Suprapubic skin (tissue), 4 donors: ENCODE results near the gene COL11A2. TPM values are rescaled to one million over a fixed set of nuclear protein-coding genes. Genes with fewer than 3 reads are reported as not detected.

Source experiments
- DNase-seq, 2 donors: peaks; one replicate each; pipeline ENCODE4 v3.0.0-alpha.2; 2019; ENCODE audit warnings: low spot score in 2 of 2
- H3K27ac ChIP-seq: fragments of 200-600 bp; sonication (generic); one replicate; pipeline ENCODE4 v1.5.1; 2019
- H3K27me3 ChIP-seq: fragments of 200-600 bp; sonication (generic); one replicate; pipeline ENCODE4 v1.5.1; 2019
- H3K36me3 ChIP-seq: fragments of 200-600 bp; sonication (generic); one replicate; pipeline ENCODE4 v1.5.1; 2019
- H3K4me1 ChIP-seq: fragments of 200-600 bp; sonication (generic); one replicate; pipeline ENCODE4 v1.5.1; 2019
- H3K4me3 ChIP-seq: fragments of 200-600 bp; sonication (generic); one replicate; pipeline ENCODE4 v1.5.1; 2019; ENCODE audit warnings: mild to moderate bottlenecking
- H3K9me3 ChIP-seq: fragments of 200-600 bp; sonication (generic); one replicate; pipeline ENCODE4 v1.5.1; 2019
- EP300 ChIP-seq: sonication (generic); formaldehyde crosslinking; IDR thresholded peaks from one replicate; pipeline ENCODE4 v1.6.1; 2017; ENCODE audit warnings: antibody characterized with exemption
- POLR2A ChIP-seq, 2 donors: fragments of 450-650 bp; IDR thresholded peaks; one replicate each; pipeline ENCODE4 v1.6.1; 2017; ENCODE audit warnings: antibody characterized with exemption in 2 of 2, mild to moderate bottlenecking in 2 of 2, moderate library complexity in 2 of 2
- POLR2AphosphoS5 ChIP-seq, 3 donors: sonication (generic); formaldehyde crosslinking; IDR thresholded peaks; one replicate each; pipeline ENCODE4 v1.6.1; 2017; ENCODE audit warnings: antibody characterized with exemption in 3 of 3
- WGBS: methylation state at CpG from one replicate; pipeline ENCODE4 v1.1.5; 2018; 5-methylcytosine and 5-hydroxymethylcytosine counted together
- total RNA-seq, 4 donors: library from RNA; depleted of rRNA; stranded (reverse); fragments of >200 nt; gene quantifications; one replicate each; pipeline ENCODE4 v1.1.0, GENCODE V29; 2016
- TF ChIP-seq, protein P1 (sequence below), 2 donors: fragments of 200-600 bp in 1 of 2; fragments of 450-650 bp in 1 of 2; sonication (generic) in 1 of 2; IDR thresholded peaks; one replicate each; pipeline ENCODE4 v1.5.1; 2016 to 2019; ENCODE audit warnings: antibody characterized with exemption in 2 of 2, mild to moderate bottlenecking in 1 of 2, moderate library complexity in 1 of 2

COL11A2 gene
- total RNA-seq, 4 donors from 2014 or later = 0.21 to 0.97 (median 0.40) TPM

DNA sequence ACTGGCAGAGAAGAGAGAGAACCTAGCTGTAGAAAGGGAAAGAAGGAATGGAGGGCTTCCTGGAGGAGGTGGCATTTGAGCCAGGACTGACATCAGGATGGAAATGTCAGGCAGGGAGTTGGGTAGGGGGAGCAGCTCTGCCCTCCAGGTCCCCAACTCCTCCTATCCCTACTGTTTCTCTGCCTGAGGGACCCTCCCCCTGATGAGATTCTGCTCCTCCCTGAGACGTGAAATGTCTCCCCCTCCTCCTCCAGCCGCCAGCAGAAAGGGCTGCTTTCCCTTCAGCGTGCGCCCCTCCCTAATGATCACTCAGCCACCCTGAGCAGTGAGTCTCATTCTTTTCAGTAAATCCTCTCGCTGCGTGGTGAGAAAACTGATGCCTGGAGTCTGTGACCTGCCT, 75.8 kb downstream of the COL11A2 start:
- Histone ChIP-seq H3K4me1 (peaks cover 8% of the 10 kb centered on the region), H3K36me3 (no peaks in the 10 kb centered on the region), H3K27ac (no peak overlapping the region), H3K4me3 (no peak overlapping the region), H3K27me3 (peaks cover 34% of the 10 kb centered on the region), H3K9me3 (no peaks in the 10 kb centered on the region)
- 7% methylated on average over 6 of the region's 6 CpGs for WGBS
- DNase-seq = no peak
- TF ChIP-seq POLR2A (IDR thresholded peaks at IDR 0.05) (no peak), EP300 (no peak), POLR2AphosphoS5 (IDR thresholded peaks at IDR 0.05) (no peak)
- TF ChIP-seq, protein P1, sequence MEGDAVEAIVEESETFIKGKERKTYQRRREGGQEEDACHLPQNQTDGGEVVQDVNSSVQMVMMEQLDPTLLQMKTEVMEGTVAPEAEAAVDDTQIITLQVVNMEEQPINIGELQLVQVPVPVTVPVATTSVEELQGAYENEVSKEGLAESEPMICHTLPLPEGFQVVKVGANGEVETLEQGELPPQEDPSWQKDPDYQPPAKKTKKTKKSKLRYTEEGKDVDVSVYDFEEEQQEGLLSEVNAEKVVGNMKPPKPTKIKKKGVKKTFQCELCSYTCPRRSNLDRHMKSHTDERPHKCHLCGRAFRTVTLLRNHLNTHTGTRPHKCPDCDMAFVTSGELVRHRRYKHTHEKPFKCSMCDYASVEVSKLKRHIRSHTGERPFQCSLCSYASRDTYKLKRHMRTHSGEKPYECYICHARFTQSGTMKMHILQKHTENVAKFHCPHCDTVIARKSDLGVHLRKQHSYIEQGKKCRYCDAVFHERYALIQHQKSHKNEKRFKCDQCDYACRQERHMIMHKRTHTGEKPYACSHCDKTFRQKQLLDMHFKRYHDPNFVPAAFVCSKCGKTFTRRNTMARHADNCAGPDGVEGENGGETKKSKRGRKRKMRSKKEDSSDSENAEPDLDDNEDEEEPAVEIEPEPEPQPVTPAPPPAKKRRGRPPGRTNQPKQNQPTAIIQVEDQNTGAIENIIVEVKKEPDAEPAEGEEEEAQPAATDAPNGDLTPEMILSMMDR (IDR thresholded peaks at IDR 0.05) = no peak

- no peak for DNase-seq
- Histone ChIP-seq H3K27ac (no peak overlapping the region), H3K27me3 (peaks cover 29% of the 10 kb centered on the region), H3K9me3 (no peaks in the 10 kb centered on the region), H3K36me3 (no peaks in the 10 kb centered on the region), H3K4me1 (peaks cover 8% of the 10 kb centered on the region), H3K4me3 (no peak overlapping the region)
- no peak for TF ChIP-seq EP300
- TF ChIP-seq POLR2A (IDR thresholded peaks at IDR 0.05) = no peak
- TF ChIP-seq, protein P1 (IDR thresholded peaks at IDR 0.05) = no peak
- TF ChIP-seq POLR2AphosphoS5 (IDR thresholded peaks at IDR 0.05) = no peak
These were observed 77.9 kb downstream of the COL11A2 start for GRCh38 chr6:33114406-33114805.

GRCh38 chr6:33113755-33114154, 78.5 kb downstream of the COL11A2 start:
- TF ChIP-seq, protein P1 (IDR thresholded peaks at IDR 0.05) = no peak
- TF ChIP-seq POLR2A (IDR thresholded peaks at IDR 0.05) = no peak
- TF ChIP-seq EP300 = no peak
- Histone ChIP-seq H3K36me3 (no peaks in the 10 kb centered on the region), H3K27me3 (peaks cover 29% of the 10 kb centered on the region), H3K9me3 (no peaks in the 10 kb centered on the region), H3K4me1 (peaks cover 8% of the 10 kb centered on the region), H3K27ac (no peak overlapping the region), H3K4me3 (no peak overlapping the region)
- WGBS = 69% methylated on average over 7 of the region's 7 CpGs
- DNase-seq = no peak

Other genes starting within 250 kb of the COL11A2 start
- 10 to 100 TPM; 18.3 to 57.0 (median 24.2) TPM for gene HLA-DMA, start 239.4 kb downstream of the COL11A2 start, total RNA-seq
- gene BRD2, start 223.9 kb downstream of the COL11A2 start, total RNA-seq = 100 to 1,000 TPM; 145 to 246 (median 197) TPM
- gene HLA-DOA, start 182.9 kb downstream of the COL11A2 start, total RNA-seq = 10 to 100 TPM in 1 of 4 donors, 1 to 10 TPM in 3; 6.8 to 14.3 (median 8.0) TPM
- 100 to 1,000 TPM in 1 of 4 donors, 10 to 100 TPM in 3; 21.1 to 101 (median 91.3) TPM for gene HLA-DPA1, start 118.8 kb downstream of the COL11A2 start, total RNA-seq
- gene HLA-DPB1, start 116.5 kb downstream of the COL11A2 start, total RNA-seq = 10 to 100 TPM; 23.7 to 76.6 (median 51.7) TPM
- 10 to 100 TPM; 18.6 to 47.9 (median 26.9) TPM for gene RXRB, start 8.2 kb upstream of the COL11A2 start, total RNA-seq
- gene SLC39A7, start 8.4 kb upstream of the COL11A2 start, total RNA-seq = 10 to 100 TPM; 29.3 to 46.3 (median 41.9) TPM
- gene HSD17B8, start 12.2 kb upstream of the COL11A2 start, total RNA-seq = 10 to 100 TPM; 26.2 to 66.0 (median 50.5) TPM
- 10 to 100 TPM; 11.5 to 18.1 (median 14.9) TPM for gene RING1, start 16.0 kb upstream of the COL11A2 start, total RNA-seq
- gene VPS52, start 79.4 kb upstream of the COL11A2 start, total RNA-seq = 10 to 100 TPM; 44.4 to 75.1 (median 59.0) TPM
- 1,000 to 10,000 TPM; 2,261 to 4,381 (median 4,042) TPM for gene RPS18, start 79.6 kb upstream of the COL11A2 start, total RNA-seq
- gene B3GALT4, start 84.7 kb upstream of the COL11A2 start, total RNA-seq = 10 to 100 TPM; 16.6 to 26.2 (median 18.2) TPM
- 10 to 100 TPM; 41.3 to 67.2 (median 50.2) TPM for gene WDR46, start 96.8 kb upstream of the COL11A2 start, total RNA-seq
- gene PFDN6, start 97.1 kb upstream of the COL11A2 start, total RNA-seq = 10 to 100 TPM; 20.5 to 31.5 (median 22.3) TPM
- gene RGL2, start 106.5 kb upstream of the COL11A2 start, total RNA-seq = 100 to 1,000 TPM in 1 of 4 donors, 10 to 100 TPM in 3; 80.8 to 118 (median 96.6) TPM
- 100 to 1,000 TPM in 3 of 4 donors, 10 to 100 TPM in 1; 91.5 to 132 (median 108) TPM for gene TAPBP, start 121.6 kb upstream of the COL11A2 start, total RNA-seq
- 10 to 100 TPM; 32.1 to 36.8 (median 33.4) TPM for gene ZBTB22, start 125.3 kb upstream of the COL11A2 start, total RNA-seq
- 10 to 100 TPM; 35.6 to 53.2 (median 42.5) TPM for gene DAXX, start 130.5 kb upstream of the COL11A2 start, total RNA-seq
- gene KIFC1, start 199.4 kb upstream of the COL11A2 start, total RNA-seq = 10 to 100 TPM in 2 of 4 donors, 1 to 10 TPM in 2; 3.2 to 19.5 (median 9.8) TPM
- 100 to 1,000 TPM in 1 of 4 donors, 10 to 100 TPM in 3; 35.9 to 102 (median 48.6) TPM for gene PHF1, start 218.5 kb upstream of the COL11A2 start, total RNA-seq
- 100 to 1,000 TPM; 119 to 185 (median 159) TPM for gene CUTA, start 225.6 kb upstream of the COL11A2 start, total RNA-seq
- gene SYNGAP1, start 227.6 kb upstream of the COL11A2 start, total RNA-seq = 10 to 100 TPM; 13.5 to 30.4 (median 14.0) TPM